ENCODE results near the gene UBE3B.

DNA sequence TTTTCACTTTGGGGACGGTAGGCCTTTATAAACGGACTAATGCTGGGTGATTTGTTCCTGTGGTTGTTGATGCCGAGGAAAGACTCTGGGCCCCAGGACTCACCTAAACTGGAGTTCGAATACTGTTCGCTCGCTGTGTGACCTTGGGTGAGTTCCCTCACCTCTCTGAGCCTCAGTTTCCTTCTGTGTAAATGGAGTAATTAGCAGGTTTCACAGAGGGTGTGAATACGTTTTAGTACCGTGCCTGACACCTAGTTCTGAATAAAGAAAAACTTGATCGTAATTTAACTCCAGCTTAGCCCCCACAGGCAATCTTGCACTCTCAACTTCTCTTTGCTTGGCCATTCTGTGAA, 505 bp downstream of the UBE3B start:
- TF ChIP-seq, protein P1, sequence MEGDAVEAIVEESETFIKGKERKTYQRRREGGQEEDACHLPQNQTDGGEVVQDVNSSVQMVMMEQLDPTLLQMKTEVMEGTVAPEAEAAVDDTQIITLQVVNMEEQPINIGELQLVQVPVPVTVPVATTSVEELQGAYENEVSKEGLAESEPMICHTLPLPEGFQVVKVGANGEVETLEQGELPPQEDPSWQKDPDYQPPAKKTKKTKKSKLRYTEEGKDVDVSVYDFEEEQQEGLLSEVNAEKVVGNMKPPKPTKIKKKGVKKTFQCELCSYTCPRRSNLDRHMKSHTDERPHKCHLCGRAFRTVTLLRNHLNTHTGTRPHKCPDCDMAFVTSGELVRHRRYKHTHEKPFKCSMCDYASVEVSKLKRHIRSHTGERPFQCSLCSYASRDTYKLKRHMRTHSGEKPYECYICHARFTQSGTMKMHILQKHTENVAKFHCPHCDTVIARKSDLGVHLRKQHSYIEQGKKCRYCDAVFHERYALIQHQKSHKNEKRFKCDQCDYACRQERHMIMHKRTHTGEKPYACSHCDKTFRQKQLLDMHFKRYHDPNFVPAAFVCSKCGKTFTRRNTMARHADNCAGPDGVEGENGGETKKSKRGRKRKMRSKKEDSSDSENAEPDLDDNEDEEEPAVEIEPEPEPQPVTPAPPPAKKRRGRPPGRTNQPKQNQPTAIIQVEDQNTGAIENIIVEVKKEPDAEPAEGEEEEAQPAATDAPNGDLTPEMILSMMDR (IDR thresholded peaks at IDR 0.05) = no peak
- TF ChIP-seq POLR2A (IDR thresholded peaks at IDR 0.05) = no peak
